Panc1 (cell line): ENCODE measurements around the gene SH3TC2.

Experiments
- POLR2AphosphoS5 ChIP-seq: IDR thresholded peaks from 2 replicates; pipeline ENCODE4 v1.6.1; 2012; ENCODE audit warnings: mild to moderate bottlenecking, low read depth, low read length, moderate library complexity
- TF ChIP-seq, protein P1 (sequence below): fragments of 450-650 bp; IDR thresholded peaks from 2 replicates; pipeline ENCODE4 v1.5.1; 2017; ENCODE audit warnings: mild to moderate bottlenecking

DNA sequence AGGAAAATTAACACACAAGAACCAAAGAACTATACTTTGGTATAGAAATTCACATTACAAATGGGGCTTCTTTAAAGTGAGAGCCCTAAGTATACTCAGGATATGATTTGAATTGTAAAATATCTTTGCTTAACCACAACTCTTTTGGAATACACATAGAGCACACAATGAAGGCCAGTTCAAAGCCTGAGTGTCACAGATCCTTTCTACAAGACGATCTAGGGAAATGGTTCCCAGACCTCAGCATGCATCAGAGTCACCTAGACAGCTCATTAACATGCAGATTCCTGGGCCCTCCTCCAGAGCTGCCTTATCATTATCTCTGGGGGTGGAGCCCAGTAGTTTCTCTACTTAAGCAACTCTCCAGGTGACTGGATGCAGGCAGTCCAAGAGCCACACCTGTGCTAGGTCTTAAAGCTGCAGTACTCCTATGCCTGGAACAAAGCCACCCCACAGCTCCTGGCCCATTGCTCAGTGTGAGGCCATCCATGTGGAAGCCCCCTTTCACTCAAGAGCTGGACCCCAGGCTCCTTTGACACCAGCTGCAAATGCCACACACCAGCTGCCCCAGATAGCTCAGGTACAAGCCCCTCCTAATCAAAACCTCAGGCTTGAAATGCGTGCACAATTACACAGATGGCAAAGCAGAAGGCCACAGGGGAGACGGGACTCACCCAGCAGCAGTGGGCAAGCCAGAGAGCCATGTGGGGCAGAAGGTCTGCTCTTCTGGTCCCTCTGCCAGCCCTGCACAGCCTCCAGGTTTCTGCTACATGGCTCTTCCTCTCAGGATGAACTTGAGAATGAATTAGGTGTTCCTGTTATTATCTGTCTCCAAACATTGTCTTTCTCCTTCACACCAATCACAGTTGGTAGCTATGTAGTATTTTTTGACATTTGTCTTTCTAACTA lies 106.1 kb downstream of the SH3TC2 start:
- TF ChIP-seq, protein P1, sequence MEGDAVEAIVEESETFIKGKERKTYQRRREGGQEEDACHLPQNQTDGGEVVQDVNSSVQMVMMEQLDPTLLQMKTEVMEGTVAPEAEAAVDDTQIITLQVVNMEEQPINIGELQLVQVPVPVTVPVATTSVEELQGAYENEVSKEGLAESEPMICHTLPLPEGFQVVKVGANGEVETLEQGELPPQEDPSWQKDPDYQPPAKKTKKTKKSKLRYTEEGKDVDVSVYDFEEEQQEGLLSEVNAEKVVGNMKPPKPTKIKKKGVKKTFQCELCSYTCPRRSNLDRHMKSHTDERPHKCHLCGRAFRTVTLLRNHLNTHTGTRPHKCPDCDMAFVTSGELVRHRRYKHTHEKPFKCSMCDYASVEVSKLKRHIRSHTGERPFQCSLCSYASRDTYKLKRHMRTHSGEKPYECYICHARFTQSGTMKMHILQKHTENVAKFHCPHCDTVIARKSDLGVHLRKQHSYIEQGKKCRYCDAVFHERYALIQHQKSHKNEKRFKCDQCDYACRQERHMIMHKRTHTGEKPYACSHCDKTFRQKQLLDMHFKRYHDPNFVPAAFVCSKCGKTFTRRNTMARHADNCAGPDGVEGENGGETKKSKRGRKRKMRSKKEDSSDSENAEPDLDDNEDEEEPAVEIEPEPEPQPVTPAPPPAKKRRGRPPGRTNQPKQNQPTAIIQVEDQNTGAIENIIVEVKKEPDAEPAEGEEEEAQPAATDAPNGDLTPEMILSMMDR = no peak
- no peak for TF ChIP-seq POLR2AphosphoS5
